ENCODE measurements around the gene FAM240A. TPM values are rescaled to one million over a fixed set of nuclear protein-coding genes. Genes with fewer than 3 reads are reported as not detected.
"Not testable (repeated sequence)": the region's sequence is repeated elsewhere in the genome, so short reads cannot be mapped to it uniquely, and the experiment has no call there.

The FAM240A gene
- total RNA-seq, 2 experiments from 2014 or later: not detected

DNA sequence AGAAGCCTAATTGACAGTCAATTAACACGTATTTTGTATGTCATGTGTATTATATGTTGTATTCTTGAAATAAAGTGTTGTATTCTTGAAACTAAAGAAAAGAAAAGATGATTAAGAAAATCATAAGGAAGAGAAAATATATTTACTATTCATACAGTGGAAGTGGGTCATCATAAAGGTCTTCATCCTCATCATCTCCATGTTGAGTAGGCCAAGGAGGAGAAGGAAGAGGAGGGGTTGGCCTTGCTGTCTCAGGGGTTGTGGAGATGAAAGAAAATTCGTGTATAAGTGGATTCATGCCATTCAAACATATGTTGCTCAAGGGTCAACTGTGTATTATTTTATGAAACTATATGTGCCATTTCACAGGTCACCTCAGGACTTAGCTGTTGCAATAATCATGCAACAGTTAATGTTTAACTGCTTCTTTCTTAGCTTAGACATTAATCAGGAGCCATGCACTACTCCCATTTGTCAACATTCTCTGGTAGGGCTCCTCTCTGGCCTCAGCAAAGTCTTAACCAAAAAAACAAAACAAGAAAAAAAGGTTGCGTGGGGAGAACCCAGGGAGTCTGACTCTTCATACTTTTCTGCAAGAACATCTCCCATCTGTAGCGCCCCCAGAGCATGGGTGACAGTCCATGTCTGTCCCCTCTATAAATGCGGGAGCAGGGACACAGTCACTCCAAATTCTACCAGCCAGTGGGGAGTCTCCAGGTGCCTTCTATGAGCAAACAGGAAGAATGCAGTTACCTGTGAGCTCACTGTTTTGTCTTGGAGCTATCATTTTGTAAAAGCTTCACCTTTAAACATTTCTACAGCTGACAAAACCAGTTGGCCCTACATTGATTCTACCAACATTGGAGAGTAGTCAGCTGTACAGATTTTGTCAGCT, 26.3 kb upstream of the FAM240A start:
- ChIA-PET CTCF (interaction anchor here (1.4 kb wide), 1 partner anchor 97 kb away, joined by 4 read pairs; no protein-coding TSS in a partner anchor), POLR2A (no interaction called here)

DNA sequence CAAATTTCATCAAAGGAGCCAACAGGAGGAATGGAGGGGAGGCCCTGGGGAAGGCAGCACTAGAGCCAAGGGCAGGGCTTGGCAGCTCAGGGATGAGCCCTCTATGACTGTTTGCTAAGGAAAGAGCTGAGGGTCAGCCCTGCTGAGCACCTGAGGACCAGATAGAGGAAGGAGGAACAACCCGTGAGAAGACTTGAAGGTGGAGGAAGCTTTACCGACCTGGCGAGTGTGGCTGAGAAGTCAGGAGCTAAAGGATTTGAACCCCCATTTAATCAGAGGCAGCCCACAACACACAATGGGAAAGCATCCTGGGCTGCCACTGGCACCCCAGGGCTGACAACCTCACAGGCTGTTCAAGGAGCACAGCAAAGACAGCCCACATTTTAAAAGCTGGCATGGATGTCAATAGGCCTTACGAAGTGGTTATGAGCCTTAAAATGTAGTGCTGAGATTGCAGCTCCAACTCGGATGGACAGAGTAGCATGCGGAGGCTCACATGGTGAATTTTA, 25.5 kb upstream of the FAM240A start:
- ChIA-PET POLR2A (no interaction called here), CTCF (no interaction called here)

- POLR2A ChIA-PET, CTCF ChIA-PET: not testable (repeated sequence)
Measured at GRCh38 chr3:46587268-46587667, 25.1 kb upstream of the FAM240A start.

DNA sequence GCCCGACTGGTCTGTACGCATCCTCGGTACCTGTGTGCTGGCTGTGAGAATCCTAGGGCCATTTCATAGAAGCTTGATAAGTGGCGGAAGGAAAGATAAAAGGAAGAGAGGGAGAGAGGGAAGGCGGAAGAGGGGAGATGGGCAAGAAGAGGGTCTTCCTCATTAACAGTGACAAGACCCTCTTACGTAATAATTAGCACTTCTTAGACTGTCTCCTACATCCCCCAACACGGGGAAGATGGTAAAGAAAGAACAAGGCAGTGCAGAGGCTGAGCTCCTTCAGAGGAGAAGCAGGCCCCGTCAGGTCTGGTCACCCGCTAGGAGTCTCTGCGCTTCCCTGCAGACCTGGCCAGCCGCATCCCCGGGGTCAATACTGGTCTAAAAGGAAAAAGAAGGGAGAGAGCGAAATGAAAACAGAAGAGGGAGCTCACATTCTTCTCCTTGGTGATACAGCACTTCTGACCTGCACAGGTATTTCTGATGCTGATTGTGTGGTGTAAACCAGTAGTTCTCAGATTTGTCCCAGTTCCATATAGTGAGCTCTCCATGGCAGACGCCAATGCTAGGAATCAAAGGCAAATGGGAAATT, 19.0 kb upstream of the FAM240A start:
- CTCF ChIA-PET: no interaction called here
- POLR2A ChIA-PET: no interaction called here

DNA sequence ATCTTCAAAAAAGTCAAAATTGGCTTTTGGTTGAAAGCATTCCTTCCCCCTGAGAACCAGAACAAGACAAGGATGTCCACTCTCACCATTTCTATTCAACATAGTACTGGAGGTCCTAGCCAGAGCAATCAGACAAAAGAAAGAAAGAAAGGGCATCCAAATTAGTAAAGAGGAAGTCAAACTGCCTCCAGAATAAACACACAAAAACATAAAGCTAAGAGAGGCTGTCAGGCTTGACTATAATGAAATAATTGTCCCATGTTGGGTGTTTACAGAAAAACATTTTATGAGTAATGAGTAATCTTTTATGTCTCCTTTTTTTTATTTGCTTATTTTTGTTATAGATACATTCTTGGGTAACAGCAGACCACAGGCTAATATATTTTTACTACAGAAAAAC, 18.3 kb upstream of the FAM240A start:
- POLR2A ChIA-PET: no interaction called here

DNA sequence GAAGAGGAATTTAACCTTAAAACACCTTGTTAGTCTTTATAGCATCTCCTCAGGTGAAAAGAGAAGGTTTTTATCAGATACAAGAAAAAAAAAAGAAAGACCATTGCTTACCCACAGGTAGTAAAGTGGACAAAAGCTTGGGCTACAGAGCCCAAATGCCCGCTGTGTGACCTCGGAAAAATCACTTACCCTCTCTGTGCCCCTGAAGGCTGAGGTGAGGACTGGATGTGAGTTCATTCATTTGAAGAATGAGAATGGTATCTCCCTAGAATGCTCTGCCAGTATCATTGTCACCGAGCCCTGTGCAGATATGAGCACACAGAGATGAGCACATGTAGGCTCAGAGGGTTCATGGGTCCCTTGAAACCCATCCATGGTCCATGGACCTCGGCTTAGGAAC, 17.6 kb upstream of the FAM240A start:
- CTCF ChIA-PET: no interaction called here
- POLR2A ChIA-PET: no interaction called here

More for the DNA sequence above, 18.3 kb upstream of the FAM240A start:
- CTCF ChIA-PET: no interaction called here

- ChIA-PET POLR2A (no interaction called here), CTCF (no interaction called here)
Measured at GRCh38 chr3:46595819-46596314, 16.5 kb upstream of the FAM240A start.

DNA sequence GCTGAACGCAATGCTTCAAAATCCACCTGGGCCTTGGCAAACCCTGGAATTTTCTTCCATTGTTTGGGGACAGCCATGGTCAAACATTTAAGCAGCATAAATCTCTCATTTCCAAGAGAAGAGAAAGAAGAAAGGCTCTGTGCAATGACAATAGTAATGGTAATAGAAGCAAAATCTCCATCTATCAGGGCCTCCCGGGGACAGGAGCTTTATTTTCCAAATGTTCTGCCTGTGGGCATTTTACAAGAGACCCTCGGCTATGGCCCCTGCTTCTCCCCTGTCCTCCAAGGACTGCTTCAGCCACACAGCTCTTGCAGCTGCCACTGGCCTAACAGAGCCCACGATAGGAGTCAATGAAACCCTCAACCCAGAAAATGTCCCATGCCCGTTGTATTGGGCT, 12.7 kb upstream of the FAM240A start:
- CTCF ChIA-PET: interaction anchor here (1.8 kb wide), 1 partner anchor 111 kb away, joined by 4 read pairs; no protein-coding TSS in a partner anchor
- POLR2A ChIA-PET: no interaction called here

GRCh38 chr3:46603446-46604046, 8.8 kb upstream of the FAM240A start:
- CTCF ChIA-PET: no interaction called here
- POLR2A ChIA-PET: no interaction called here

GRCh38 chr3:46604127-46604526, 8.2 kb upstream of the FAM240A start:
- CTCF ChIA-PET: no interaction called here
- POLR2A ChIA-PET: no interaction called here

- CTCF ChIA-PET: no interaction called here
Measured at GRCh38 chr3:46607603-46608028, 4.7 kb upstream of the FAM240A start.

GRCh38 chr3:46609212-46609721, 3.1 kb upstream of the FAM240A start:
- CTCF ChIA-PET: no interaction called here
- POLR2A ChIA-PET: no interaction called here

More at GRCh38 chr3:46607603-46608028, 4.7 kb upstream of the FAM240A start:
- POLR2A ChIA-PET: no interaction called here

DNA sequence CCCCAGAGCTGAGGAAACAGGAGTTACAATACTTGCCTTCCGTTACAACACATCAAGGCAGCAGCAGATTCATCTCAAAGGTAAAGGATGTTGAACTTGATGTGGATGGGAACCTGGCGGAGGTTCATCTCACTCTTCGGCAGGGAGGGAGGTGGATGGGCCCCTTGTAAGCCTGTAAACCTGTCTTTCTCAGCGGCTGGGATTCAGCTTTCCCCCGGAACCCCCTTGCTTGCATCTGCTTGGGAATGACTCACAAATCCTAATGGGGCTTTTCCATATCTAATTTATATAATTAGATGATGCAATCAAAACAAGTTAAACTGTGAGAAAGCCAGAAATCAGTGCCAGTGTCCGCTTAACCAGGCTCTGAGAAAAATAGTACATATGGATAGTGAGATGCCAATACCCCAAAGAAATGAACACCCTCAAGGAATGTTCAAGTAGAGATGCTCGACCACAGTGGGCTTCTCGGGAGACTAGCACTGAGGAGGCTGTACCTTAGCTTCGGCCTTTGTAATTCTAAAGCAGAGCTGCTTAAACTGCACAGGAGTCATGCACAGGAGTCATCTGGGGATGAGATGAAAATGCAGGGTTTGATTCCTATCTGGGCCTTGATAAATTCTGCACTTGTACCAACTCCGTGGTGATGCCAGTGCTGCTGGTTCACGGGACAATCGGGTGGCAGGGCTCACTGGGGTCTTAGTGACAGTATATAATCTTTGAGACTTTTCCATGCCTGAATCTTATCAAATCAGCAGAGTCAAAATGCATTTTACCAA, 2.2 kb upstream of the FAM240A start:
- CTCF ChIA-PET: no interaction called here

GRCh38 chr3:46613313-46614005, 1.1 kb downstream of the FAM240A start:
- ChIA-PET CTCF (no interaction called here), POLR2A (no interaction called here)

More for the DNA sequence above, 2.2 kb upstream of the FAM240A start:
- POLR2A ChIA-PET: no interaction called here

GRCh38 chr3:46614431-46614830, 2.1 kb downstream of the FAM240A start:
- ChIA-PET CTCF (no interaction called here), POLR2A (no interaction called here)

- POLR2A ChIA-PET: no interaction called here
Measured at GRCh38 chr3:46615050-46615775, 2.9 kb downstream of the FAM240A start.

GRCh38 chr3:46615976-46616375, 3.7 kb downstream of the FAM240A start:
- ChIA-PET POLR2A (no interaction called here), CTCF (no interaction called here)

More at GRCh38 chr3:46615050-46615775, 2.9 kb downstream of the FAM240A start:
- CTCF ChIA-PET: no interaction called here

DNA sequence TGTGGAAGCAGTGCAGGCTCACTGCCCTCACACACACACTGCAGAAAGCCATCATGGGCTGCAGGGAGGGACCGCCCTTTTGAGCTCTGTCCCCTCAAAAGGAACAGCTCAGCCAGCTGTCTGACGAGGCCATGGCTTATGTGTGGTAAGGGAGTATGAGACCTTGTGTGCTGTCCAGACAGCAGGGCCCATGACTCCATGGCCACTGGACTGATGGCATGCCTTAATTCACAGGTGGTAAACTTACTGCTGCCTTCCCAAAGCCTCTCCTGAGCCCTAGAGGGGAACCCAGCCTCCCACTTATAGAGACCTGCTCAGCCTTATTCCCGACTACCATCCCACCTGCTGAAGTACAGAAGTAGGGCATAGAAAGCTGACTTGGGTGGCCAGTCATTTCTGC, 5.6 kb downstream of the FAM240A start:
- POLR2A ChIA-PET: no interaction called here
- CTCF ChIA-PET: interaction anchor here (1.0 kb wide), 1 partner anchor 129 kb away, joined by 3 read pairs; no protein-coding TSS in a partner anchor
